ENCODE data around the gene RAPGEF3.

Gene RAPGEF3, protein sequence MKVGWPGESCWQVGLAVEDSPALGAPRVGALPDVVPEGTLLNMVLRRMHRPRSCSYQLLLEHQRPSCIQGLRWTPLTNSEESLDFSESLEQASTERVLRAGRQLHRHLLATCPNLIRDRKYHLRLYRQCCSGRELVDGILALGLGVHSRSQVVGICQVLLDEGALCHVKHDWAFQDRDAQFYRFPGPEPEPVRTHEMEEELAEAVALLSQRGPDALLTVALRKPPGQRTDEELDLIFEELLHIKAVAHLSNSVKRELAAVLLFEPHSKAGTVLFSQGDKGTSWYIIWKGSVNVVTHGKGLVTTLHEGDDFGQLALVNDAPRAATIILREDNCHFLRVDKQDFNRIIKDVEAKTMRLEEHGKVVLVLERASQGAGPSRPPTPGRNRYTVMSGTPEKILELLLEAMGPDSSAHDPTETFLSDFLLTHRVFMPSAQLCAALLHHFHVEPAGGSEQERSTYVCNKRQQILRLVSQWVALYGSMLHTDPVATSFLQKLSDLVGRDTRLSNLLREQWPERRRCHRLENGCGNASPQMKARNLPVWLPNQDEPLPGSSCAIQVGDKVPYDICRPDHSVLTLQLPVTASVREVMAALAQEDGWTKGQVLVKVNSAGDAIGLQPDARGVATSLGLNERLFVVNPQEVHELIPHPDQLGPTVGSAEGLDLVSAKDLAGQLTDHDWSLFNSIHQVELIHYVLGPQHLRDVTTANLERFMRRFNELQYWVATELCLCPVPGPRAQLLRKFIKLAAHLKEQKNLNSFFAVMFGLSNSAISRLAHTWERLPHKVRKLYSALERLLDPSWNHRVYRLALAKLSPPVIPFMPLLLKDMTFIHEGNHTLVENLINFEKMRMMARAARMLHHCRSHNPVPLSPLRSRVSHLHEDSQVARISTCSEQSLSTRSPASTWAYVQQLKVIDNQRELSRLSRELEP

DNA sequence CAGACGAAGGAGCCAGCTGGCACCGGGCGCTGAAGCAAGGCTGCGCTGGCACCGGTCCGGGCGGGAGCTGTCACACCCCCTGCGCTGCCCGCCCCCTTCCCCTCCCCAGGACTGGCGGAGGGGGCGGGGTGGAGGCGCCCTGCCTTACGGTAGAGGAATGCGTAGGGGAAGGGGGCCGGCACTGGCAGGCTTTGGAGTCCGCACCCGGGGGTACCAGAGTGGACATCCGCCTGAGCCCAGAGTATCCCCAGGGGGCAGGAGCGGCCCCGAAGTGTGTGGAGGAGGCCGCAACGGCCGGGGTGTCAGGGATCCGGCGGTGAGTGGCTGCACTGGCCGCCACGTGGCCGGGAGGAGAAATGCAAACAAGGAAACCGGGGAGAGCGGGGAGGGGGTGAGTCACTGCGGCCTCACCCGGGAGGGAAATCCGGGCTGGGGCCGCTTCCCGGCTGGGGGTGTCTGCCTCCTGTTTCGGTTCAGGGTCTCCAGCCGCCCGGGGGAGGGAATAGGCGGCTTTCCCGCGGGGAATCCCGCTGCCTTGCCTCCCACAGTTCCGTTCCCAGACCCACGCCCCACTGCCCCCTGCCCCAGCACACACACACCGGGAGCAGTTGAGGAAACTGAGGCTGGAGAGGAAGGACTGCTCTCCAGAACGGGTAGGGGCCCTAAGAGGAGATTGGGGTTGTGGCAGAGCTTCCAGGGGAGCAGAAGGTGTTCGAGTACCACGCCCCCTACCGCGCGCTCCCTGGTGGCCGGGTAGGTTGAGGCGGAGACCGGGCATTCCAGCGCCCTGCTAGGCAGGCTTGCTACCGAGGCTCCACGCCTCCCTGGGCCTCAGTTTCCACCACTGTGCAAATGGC is at the start of gene RAPGEF3:
Gene RAPGEF3, minus strand, starts transcription at position 47 of the 857 bp plus-strand sequence. CDS start 324 bp downstream, outside the sequence.
- Histone ChIP-seq H3K4me3 (ENCODE audit: low read length) (peak within 1 kb of the TSS; percentile 24), H3K9me3 (ENCODE audit: low read length) (no peaks in the 10 kb centered on the region), H3K36me3 (ENCODE audit: insufficient read depth, low read length) (no peaks in the 10 kb centered on the region), H3K27me3 (ENCODE audit: insufficient read depth, low read length) (peaks cover 5% of the 10 kb centered on the region), H3K4me1 (ENCODE audit: insufficient read depth, low read length) (no peaks in the 10 kb centered on the region), H2AFZ (ENCODE audit: low read depth, low read length) (peak within 1 kb of the TSS; percentile 82)

DNA sequence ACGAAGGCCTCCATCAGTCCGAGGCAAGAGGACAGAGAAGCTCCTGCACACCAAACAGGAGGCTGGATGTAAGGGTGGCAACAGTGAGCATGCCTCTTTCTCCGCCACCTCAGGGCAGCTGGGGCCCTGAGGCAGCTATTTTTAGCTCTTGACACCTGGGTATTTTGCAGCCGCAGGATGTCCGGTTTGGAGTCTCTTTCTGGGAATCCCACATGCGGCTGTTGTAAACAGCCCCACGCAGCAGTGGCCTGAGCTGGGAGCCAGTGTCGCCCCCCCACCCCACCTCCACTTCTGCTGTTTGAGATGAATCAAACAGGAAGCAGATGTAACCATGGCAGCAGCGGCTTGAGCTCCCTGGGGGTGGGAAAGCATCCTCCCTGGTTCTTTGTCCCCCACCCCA is 49.4 kb upstream of the RAPGEF3 start:
- Histone ChIP-seq H3K9me3 (ENCODE audit: low read length) (no peaks in the 10 kb centered on the region), H3K4me3 (ENCODE audit: low read length) (no peak overlapping the region), H3K4me1 (ENCODE audit: insufficient read depth, low read length) (peaks cover 45% of the 10 kb centered on the region), H3K27me3 (ENCODE audit: insufficient read depth, low read length) (no peaks in the 10 kb centered on the region), H3K36me3 (ENCODE audit: insufficient read depth, low read length) (no peaks in the 10 kb centered on the region), H2AFZ (ENCODE audit: low read depth, low read length) (no peak overlapping the region)

DNA sequence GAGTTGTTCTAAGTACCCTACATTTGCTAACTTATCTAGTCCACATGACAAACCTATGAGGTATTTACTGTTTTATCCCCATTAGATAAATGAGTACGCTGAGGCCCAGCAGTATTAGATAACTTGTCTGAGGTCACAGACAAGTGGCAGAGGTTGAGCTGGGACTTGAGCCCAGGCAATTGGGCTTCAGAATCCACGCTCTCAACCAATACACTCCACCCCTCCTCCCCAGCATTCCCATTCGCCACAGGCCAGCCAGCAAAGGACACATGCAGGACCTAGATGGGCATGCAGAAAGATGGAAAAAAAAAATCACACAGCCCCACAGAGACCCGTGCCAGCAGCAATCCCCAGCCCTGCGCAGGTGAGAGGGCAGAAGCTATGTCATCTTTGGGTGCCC is 48.7 kb upstream of the RAPGEF3 start:
- Histone ChIP-seq H3K9me3 (ENCODE audit: low read length) (no peaks in the 10 kb centered on the region), H2AFZ (ENCODE audit: low read depth, low read length) (no peak overlapping the region), H3K27me3 (ENCODE audit: insufficient read depth, low read length) (no peaks in the 10 kb centered on the region), H3K36me3 (ENCODE audit: insufficient read depth, low read length) (no peaks in the 10 kb centered on the region), H3K4me1 (ENCODE audit: insufficient read depth, low read length) (peaks cover 40% of the 10 kb centered on the region), H3K4me3 (ENCODE audit: low read length) (no peak overlapping the region)

DNA sequence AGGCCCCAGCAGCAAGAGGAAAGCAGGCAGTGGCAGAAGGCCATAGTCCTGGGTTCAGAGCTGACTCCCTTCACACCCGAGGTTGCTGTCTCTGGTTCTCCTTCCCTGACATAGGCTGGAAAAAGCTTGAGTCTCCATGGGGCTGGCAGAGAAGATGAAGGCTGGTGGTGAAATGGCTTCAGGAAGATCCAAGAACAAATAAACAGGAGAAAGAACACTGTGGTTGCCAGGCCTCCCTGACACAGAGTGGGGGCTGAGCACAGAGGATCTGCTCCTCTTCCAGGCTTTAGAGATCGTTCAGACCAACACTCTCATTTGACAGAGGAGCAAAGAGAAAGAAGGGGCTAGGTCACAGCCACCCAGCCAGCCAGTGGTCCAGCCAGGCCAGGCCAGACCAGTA is 46.7 kb upstream of the RAPGEF3 start:
- no peaks in the 10 kb centered on the region for H3K9me3 ChIP-seq (ENCODE audit: low read length)
- no peaks in the 10 kb centered on the region for H3K36me3 ChIP-seq (ENCODE audit: insufficient read depth, low read length)
- H3K27me3 ChIP-seq (ENCODE audit: insufficient read depth, low read length), result no peaks in the 10 kb centered on the region
- H2AFZ ChIP-seq (ENCODE audit: low read depth, low read length), result no peak overlapping the region
- H3K4me1 ChIP-seq (ENCODE audit: insufficient read depth, low read length), result peaks cover 21% of the 10 kb centered on the region
- no peak overlapping the region for H3K4me3 ChIP-seq (ENCODE audit: low read length)

DNA sequence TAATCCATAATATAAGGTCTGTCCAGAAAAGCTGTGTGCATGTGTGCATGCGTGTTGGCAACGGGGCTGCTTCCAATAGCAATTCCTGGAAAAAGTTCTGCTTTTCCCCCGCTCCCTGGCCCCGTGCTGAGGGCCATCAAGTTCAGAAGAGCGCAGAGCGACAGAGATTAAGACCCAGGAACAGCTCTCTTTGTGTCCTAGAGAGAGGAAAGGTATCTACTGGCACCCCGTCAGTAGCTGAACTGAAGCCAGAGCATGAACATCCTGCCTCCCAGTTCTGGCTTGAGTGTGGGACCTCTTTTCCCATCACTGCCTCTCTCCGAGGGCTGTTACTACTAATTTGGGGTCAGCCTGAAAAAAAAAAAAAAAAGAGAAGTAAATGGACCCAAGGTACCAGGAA is 45.5 kb upstream of the RAPGEF3 start:
- peaks cover 18% of the 10 kb centered on the region for H3K4me1 ChIP-seq (ENCODE audit: insufficient read depth, low read length)
- no peaks in the 10 kb centered on the region for H3K27me3 ChIP-seq (ENCODE audit: insufficient read depth, low read length)
- no peak overlapping the region for H3K4me3 ChIP-seq (ENCODE audit: low read length)
- no peak overlapping the region for H2AFZ ChIP-seq (ENCODE audit: low read depth, low read length)
- H3K9me3 ChIP-seq (ENCODE audit: low read length), result no peaks in the 10 kb centered on the region
- H3K36me3 ChIP-seq (ENCODE audit: insufficient read depth, low read length), result no peaks in the 10 kb centered on the region

DNA sequence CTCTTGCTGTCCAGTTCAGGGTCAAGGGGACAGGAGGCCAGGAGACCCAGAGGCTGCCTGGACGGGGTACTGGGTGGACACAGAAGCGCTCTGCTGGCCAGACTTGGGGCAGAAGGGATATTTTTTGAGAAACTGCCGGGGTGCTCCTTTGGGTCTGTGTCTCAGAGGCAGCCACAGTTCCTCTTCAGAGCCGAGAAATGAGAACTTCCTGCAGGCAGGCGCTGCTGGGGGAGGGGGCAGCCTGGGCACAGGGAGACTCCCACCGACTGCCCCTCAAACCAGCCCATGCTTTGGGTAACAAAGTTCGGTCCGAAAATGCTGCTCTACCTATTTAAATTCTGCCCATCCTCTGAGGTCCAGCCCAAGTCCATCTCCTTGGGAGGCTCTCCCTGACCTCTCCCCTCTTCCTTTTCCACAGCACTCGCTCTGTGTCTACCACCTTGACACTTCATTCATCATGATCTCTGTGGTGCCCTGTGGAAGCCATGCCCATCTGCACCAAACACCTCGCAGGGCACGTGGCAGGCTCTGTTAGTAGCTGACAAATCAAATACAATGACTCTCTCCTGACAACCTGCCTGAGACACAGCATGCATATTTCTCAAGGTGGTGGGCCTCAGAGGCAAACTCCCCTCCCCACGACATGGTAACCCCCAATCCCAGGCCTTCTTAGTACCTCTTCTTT is 44.7 kb upstream of the RAPGEF3 start:
- Histone ChIP-seq H3K36me3 (ENCODE audit: insufficient read depth, low read length) (peaks cover 2% of the 10 kb centered on the region), H3K4me1 (ENCODE audit: insufficient read depth, low read length) (peaks cover 9% of the 10 kb centered on the region), H3K4me3 (ENCODE audit: low read length) (no peak overlapping the region), H2AFZ (ENCODE audit: low read depth, low read length) (no peak overlapping the region), H3K9me3 (ENCODE audit: low read length) (no peaks in the 10 kb centered on the region), H3K27me3 (ENCODE audit: insufficient read depth, low read length) (no peaks in the 10 kb centered on the region)

DNA sequence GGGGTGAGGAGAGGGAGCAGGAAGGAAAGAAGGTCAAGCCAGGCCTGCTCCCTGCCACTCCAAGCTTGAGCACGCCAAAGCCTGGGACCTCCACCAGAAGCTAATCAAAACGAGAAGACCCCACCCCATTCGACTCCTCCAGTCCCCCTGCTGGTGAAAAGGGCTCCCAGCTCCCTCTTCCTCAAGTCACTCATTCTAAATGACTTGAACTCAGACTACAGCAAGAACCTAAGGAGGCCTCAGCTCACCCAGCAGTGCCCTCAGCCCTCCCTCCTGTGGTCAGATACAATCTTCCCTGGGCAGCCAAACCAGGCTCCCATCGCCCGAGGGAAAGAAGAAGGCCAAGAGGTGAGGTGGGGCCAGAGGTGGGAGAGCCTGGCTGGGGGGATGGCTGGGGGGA is 43.6 kb upstream of the RAPGEF3 start:
- H3K4me3 ChIP-seq (ENCODE audit: low read length), result no peak overlapping the region
- H3K36me3 ChIP-seq (ENCODE audit: insufficient read depth, low read length), result peaks cover 2% of the 10 kb centered on the region
- H3K27me3 ChIP-seq (ENCODE audit: insufficient read depth, low read length), result no peaks in the 10 kb centered on the region
- no peaks in the 10 kb centered on the region for H3K9me3 ChIP-seq (ENCODE audit: low read length)
- H2AFZ ChIP-seq (ENCODE audit: low read depth, low read length), result no peak overlapping the region
- no peaks in the 10 kb centered on the region for H3K4me1 ChIP-seq (ENCODE audit: insufficient read depth, low read length)

DNA sequence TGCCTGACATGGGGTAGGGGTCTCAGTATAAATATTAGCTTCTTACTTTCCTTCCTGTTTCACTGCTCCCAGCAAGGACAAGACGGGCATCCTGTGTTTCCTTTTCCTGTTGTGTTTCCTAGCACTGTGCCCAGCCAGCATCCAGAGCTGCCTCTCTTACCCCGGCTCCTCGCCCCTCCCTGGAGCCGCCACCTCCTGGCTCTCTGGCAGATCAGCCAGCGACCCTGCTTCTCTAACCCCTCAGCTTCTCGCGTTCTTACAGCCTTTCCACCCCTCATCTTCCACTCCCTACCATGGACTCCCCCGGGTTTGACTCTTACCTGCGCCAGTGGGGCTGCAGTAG is 43.2 kb upstream of the RAPGEF3 start:
- no peaks in the 10 kb centered on the region for H3K4me1 ChIP-seq (ENCODE audit: insufficient read depth, low read length)
- no peak overlapping the region for H3K4me3 ChIP-seq (ENCODE audit: low read length)
- no peaks in the 10 kb centered on the region for H3K27me3 ChIP-seq (ENCODE audit: insufficient read depth, low read length)
- H3K9me3 ChIP-seq (ENCODE audit: low read length), result no peaks in the 10 kb centered on the region
- no peak overlapping the region for H2AFZ ChIP-seq (ENCODE audit: low read depth, low read length)
- peaks cover 4% of the 10 kb centered on the region for H3K36me3 ChIP-seq (ENCODE audit: insufficient read depth, low read length)

DNA sequence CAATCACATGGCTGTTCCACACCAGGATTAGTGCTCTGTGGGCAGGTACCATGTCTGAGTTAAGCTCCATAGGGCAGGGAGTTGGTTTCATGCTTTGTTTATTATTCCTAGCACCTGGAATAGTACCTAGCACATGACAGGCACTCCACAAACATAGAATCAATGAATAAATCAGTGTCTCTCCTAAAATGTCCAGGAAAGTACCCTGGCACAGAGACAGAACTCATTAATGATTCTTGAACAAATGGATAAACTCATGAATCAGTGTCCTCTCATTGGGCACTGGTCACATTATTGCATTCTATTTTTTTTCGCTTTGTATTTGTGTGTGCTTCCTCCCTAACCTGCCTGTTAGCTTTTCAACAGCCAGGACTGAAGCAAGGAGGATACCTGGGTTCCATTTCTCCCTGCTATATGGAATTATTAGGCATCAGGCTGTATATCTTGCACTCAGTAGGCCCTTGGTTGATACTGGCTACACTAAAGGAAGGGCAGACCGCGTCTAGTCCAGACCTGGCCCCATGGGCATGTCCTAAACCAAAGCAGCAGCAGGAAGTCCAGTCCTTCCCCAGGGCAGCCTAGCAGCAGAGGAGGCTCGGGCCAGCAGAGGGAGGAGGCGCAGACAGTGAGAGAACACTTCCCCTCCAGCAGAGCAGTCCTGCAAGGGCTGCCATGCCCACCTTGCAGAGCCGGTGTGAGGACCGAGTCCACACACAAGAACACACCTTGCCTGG is 42.7 kb upstream of the RAPGEF3 start:
- H2AFZ ChIP-seq (ENCODE audit: low read depth, low read length), result no peak overlapping the region
- no peak overlapping the region for H3K4me3 ChIP-seq (ENCODE audit: low read length)
- H3K9me3 ChIP-seq (ENCODE audit: low read length), result no peaks in the 10 kb centered on the region
- H3K36me3 ChIP-seq (ENCODE audit: insufficient read depth, low read length), result peaks cover 8% of the 10 kb centered on the region
- no peaks in the 10 kb centered on the region for H3K27me3 ChIP-seq (ENCODE audit: insufficient read depth, low read length)
- H3K4me1 ChIP-seq (ENCODE audit: insufficient read depth, low read length), result no peaks in the 10 kb centered on the region

DNA sequence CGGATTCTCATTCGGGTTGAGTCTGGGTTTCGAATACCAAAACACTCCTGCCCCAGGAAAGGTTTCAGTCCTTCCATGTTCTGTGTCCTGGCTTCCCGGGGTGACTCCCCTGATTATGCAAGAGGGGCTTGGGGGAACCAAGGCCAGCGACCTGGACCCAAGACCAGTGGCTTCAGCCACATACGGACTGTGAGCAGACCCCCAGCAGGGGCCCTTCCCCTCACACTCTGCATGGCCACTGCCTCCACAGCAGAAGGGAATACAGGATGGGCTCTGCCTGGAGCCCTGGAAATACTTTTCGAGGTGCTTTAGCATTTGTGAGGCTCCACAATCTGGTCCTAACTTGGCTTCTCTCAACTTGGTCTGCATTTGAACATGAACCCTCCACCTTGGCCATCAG is 41.9 kb upstream of the RAPGEF3 start:
- peaks cover 12% of the 10 kb centered on the region for H3K36me3 ChIP-seq (ENCODE audit: insufficient read depth, low read length)
- no peak overlapping the region for H2AFZ ChIP-seq (ENCODE audit: low read depth, low read length)
- H3K4me3 ChIP-seq (ENCODE audit: low read length), result no peak overlapping the region
- no peaks in the 10 kb centered on the region for H3K4me1 ChIP-seq (ENCODE audit: insufficient read depth, low read length)
- H3K9me3 ChIP-seq (ENCODE audit: low read length), result no peaks in the 10 kb centered on the region
- no peaks in the 10 kb centered on the region for H3K27me3 ChIP-seq (ENCODE audit: insufficient read depth, low read length)

DNA sequence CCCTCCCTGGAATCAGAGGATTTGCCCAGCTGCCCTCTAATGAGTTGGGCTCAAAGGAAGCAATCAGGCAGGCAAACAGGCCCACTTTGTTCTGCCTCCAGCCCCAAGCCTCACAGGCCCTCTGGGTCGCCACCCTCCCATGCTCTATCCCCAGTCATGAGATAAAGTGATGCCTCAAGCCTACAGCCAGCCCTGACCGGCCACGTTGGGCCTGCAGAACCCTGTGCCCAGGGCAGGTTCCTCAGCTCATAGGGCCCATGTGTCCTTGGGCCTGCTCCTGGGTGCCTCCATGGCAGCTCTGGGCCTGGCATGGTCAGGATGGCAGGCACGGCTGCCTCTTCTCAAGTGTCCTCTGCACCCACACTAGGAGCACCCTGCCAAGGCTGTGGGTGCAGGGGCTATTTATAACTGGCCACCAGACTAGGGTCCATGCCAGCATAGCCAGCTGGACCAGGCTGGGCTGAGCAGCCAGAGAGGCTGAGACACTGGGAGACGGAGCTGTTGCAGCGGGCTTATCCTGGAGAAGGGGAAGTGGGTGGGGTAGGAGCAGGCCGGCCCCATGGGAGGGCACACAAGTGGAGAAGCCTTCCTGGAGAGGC is 40.8 kb upstream of the RAPGEF3 start:
- H3K27me3 ChIP-seq (ENCODE audit: insufficient read depth, low read length), result no peaks in the 10 kb centered on the region

More for the DNA sequence above, 40.8 kb upstream of the RAPGEF3 start:
- Histone ChIP-seq H3K9me3 (ENCODE audit: low read length) (no peaks in the 10 kb centered on the region), H2AFZ (ENCODE audit: low read depth, low read length) (no peak overlapping the region), H3K4me3 (ENCODE audit: low read length) (no peak overlapping the region), H3K36me3 (ENCODE audit: insufficient read depth, low read length) (peaks cover 22% of the 10 kb centered on the region), H3K4me1 (ENCODE audit: insufficient read depth, low read length) (no peaks in the 10 kb centered on the region)
